ENCODE results near the gene CFAP46.
"Not testable (repeated sequence)": the region's sequence is repeated elsewhere in the genome, so short reads cannot be mapped to it uniquely, and the experiment has no call there.

The CFAP46 gene

GRCh38 chr10:132846631-132847415, 95.5 kb downstream of the CFAP46 start:
- no peak for DNase-seq

- DNase-seq, result no peak
Observed at GRCh38 chr10:132845780-132846595, 96.4 kb downstream of the CFAP46 start.

GRCh38 chr10:132845041-132845551, 97.3 kb downstream of the CFAP46 start:
- no peak for DNase-seq

GRCh38 chr10:132844069-132844809, 98.1 kb downstream of the CFAP46 start:
- DNase-seq, result no peak

GRCh38 chr10:132843276-132843675, 99.1 kb downstream of the CFAP46 start:
- DNase-seq, result not testable (repeated sequence)

GRCh38 chr10:132842397-132842796, 100.0 kb downstream of the CFAP46 start:
- DNase-seq, result no peak

GRCh38 chr10:132841615-132841975, 100.8 kb downstream of the CFAP46 start:
- DNase-seq, result no peak

- no peak for DNase-seq
Observed at GRCh38 chr10:132840698-132841614, 101.4 kb downstream of the CFAP46 start.

- DNase-seq, result no peak
Observed at GRCh38 chr10:132839061-132839460, 103.3 kb downstream of the CFAP46 start.

- DNase-seq, result no peak
Observed at GRCh38 chr10:132838346-132838970, 103.9 kb downstream of the CFAP46 start.

- no peak for DNase-seq
Observed at GRCh38 chr10:132837905-132838304, 104.5 kb downstream of the CFAP46 start.

- peak in 37 of 58 donors; percentile 6 to 65 (median 25) for DNase-seq
Observed at GRCh38 chr10:132836832-132837540, 105.4 kb downstream of the CFAP46 start.

- DNase-seq, result peak in 35 of 58 donors; percentile 6 to 80 (median 27)
Observed at GRCh38 chr10:132836248-132836831, 106.0 kb downstream of the CFAP46 start.

- DNase-seq, result no peak
Observed at GRCh38 chr10:132835848-132836233, 106.5 kb downstream of the CFAP46 start.

- no peak for DNase-seq
Observed at GRCh38 chr10:132834891-132835847, 107.2 kb downstream of the CFAP46 start.

GRCh38 chr10:132834311-132834761, 108.0 kb downstream of the CFAP46 start:
- no peak for DNase-seq

GRCh38 chr10:132833421-132834111, 108.8 kb downstream of the CFAP46 start:
- DNase-seq, result no peak

Data from anterior cingulate cortex (tissue), 58 donors.